ENCODE data around the gene CIB1.

The CIB1 gene

GRCh38 chr15:90232941-90233386, 777 bp downstream of the CIB1 start:
- peak overlapping the region; percentile 73 for H3K4me3 ChIP-seq (ENCODE audit: low read depth, low read length)
- TF ChIP-seq CTCF (IDR thresholded peaks at IDR 0.05; ENCODE audit: low read depth, low read length), result peak; percentile 54
- DNase-seq, result no peak
- no peaks in the 10 kb centered on the region for H3K9me3 ChIP-seq (ENCODE audit: severe bottlenecking)
- peak overlapping the region; percentile 53 for H3K27ac ChIP-seq
- H3K27me3 ChIP-seq (ENCODE audit: insufficient read depth, low read depth, severe bottlenecking), result no peaks in the 10 kb centered on the region
- H3K36me3 ChIP-seq, result peaks cover 44% of the 10 kb centered on the region

GRCh38 chr15:90232196-90232595, 1.5 kb downstream of the CIB1 start:
- H3K36me3 ChIP-seq, result peaks cover 44% of the 10 kb centered on the region
- H3K9me3 ChIP-seq (ENCODE audit: severe bottlenecking), result no peaks in the 10 kb centered on the region
- TF ChIP-seq CTCF (IDR thresholded peaks at IDR 0.05; ENCODE audit: low read depth, low read length), result no peak
- no peak overlapping the region for H3K27ac ChIP-seq
- no peak overlapping the region for H3K4me3 ChIP-seq (ENCODE audit: low read depth, low read length)
- no peak for DNase-seq
- no peaks in the 10 kb centered on the region for H3K27me3 ChIP-seq (ENCODE audit: insufficient read depth, low read depth, severe bottlenecking)

GRCh38 chr15:90231028-90232017, 2.4 kb downstream of the CIB1 start:
- TF ChIP-seq CTCF (IDR thresholded peaks at IDR 0.05; ENCODE audit: low read depth, low read length), result no peak
- DNase-seq, result no peak
- Histone ChIP-seq H3K27me3 (ENCODE audit: insufficient read depth, low read depth, severe bottlenecking) (no peaks in the 10 kb centered on the region), H3K4me3 (ENCODE audit: low read depth, low read length) (no peak overlapping the region), H3K36me3 (peaks cover 52% of the 10 kb centered on the region), H3K9me3 (ENCODE audit: severe bottlenecking) (no peaks in the 10 kb centered on the region), H3K27ac (no peak overlapping the region)

GRCh38 chr15:90230610-90231009, 3.1 kb downstream of the CIB1 start:
- no peak for DNase-seq
- H3K27ac ChIP-seq, result no peak overlapping the region; the same call in 1 of the 2 replicates

GRCh38 chr15:90230071-90230494, 3.7 kb downstream of the CIB1 start:
- no peak for TF ChIP-seq CTCF (IDR thresholded peaks at IDR 0.05; ENCODE audit: low read depth, low read length)
- peaks cover 62% of the 10 kb centered on the region for H3K36me3 ChIP-seq
- H3K4me3 ChIP-seq (ENCODE audit: low read depth, low read length), result no peak overlapping the region
- no peak for DNase-seq
- no peaks in the 10 kb centered on the region for H3K27me3 ChIP-seq (ENCODE audit: insufficient read depth, low read depth, severe bottlenecking)
- H3K27ac ChIP-seq, result no peak overlapping the region; the same call in 1 of the 2 replicates
- no peaks in the 10 kb centered on the region for H3K9me3 ChIP-seq (ENCODE audit: severe bottlenecking)

More at GRCh38 chr15:90230610-90231009, 3.1 kb downstream of the CIB1 start:
- Histone ChIP-seq H3K27me3 (ENCODE audit: insufficient read depth, low read depth, severe bottlenecking) (no peaks in the 10 kb centered on the region), H3K4me3 (ENCODE audit: low read depth, low read length) (no peak overlapping the region), H3K36me3 (peaks cover 56% of the 10 kb centered on the region), H3K9me3 (ENCODE audit: severe bottlenecking) (no peaks in the 10 kb centered on the region)
- TF ChIP-seq CTCF (IDR thresholded peaks at IDR 0.05; ENCODE audit: low read depth, low read length), result no peak

All from WERI-Rb-1 (cell line).